SK-N-SH (cell line): ENCODE measurements around the gene TAS1R1. TPM values are rescaled to one million over a fixed set of nuclear protein-coding genes. Genes with fewer than 3 reads are reported as not detected.

Experiments used
- CTCF ChIA-PET: fragments of 300-600, 350-600 bp; formaldehyde crosslinking; extraction: SDS; loops from one replicate; lab custom pipeline; 2021; lab: Yijun Ruan, JAX
- POLR2A ChIA-PET: fragments of 350-600 bp; sonication (Branson Sonifier 250); formaldehyde crosslinking; extraction: SDS; loops from one replicate; lab custom pipeline; 2020; ENCODE audit warnings: antibody characterized with exemption, inconsistent platforms; lab: Yijun Ruan, JAX
- DNase-seq: peaks from one replicate; pipeline ENCODE4 v3.0.0; 2012
- H2AFZ ChIP-seq: fragments of 200-600 bp; sonication (generic); 2 replicates; pipeline ENCODE4 v1.8.1; 2016; ENCODE audit warnings: antibody characterized with exemption, mild to moderate bottlenecking, low read depth
- H3F3A ChIP-seq: fragments of 200-600 bp; sonication (generic); replicated peaks from 2 replicates; pipeline ENCODE3; 2016; ENCODE audit warnings: antibody characterized with exemption, mild to moderate bottlenecking; ENCODE audit not compliant: insufficient read depth
- H3K27ac ChIP-seq, 2 experiments: fragments of 200-500 bp in 1 of 2; fragments of 200-600 bp in 1 of 2; sonication (Bioruptor generic) in 1 of 2; sonication (generic), shearing (Covaris generic) in 1 of 2; 2 replicates each; pipeline versions ENCODE4 v1.5.1 to v1.6.1; 2014 to 2016; ENCODE audit warnings: low read depth in 2 of 2, inconsistent platforms in 1 of 2, low read length in 1 of 2, mild to moderate bottlenecking in 1 of 2, mixed read lengths in 1 of 2
- H3K27me3 ChIP-seq: fragments of 200-600 bp; sonication (generic), shearing (Covaris generic); 2 replicates; pipeline ENCODE4 v1.6.1; 2016; ENCODE audit warnings: mixed run types; ENCODE audit not compliant: insufficient read depth
- H3K36me3 ChIP-seq, 2 experiments: fragments of 200-500 bp in 1 of 2; fragments of 200-600 bp in 1 of 2; sonication (Bioruptor generic) in 1 of 2; sonication (generic) in 1 of 2; replicated peaks in 1 of 2; 2 replicates each; pipeline versions ENCODE3 to v1.5.1; 2014 to 2016; ENCODE audit warnings: low read length in 1 of 2, mild to moderate bottlenecking in 1 of 2; ENCODE audit not compliant: insufficient read depth in 2 of 2, control insufficient read depth in 1 of 2
- H3K4me1 ChIP-seq, 2 experiments: fragments of 200-500 bp in 1 of 2; fragments of 200-600 bp in 1 of 2; sonication (Bioruptor generic) in 1 of 2; sonication (generic), shearing (Covaris generic) in 1 of 2; 2 replicates each; pipeline versions ENCODE4 v1.5.1 to v1.6.1; 2014 to 2016; ENCODE audit warnings: low read depth in 1 of 2, low read length in 1 of 2, mixed run types in 1 of 2; ENCODE audit not compliant: insufficient read depth in 2 of 2, control insufficient read depth in 1 of 2
- H3K4me2 ChIP-seq: fragments of 200-600 bp; sonication (generic), shearing (Covaris generic); 2 replicates; pipeline ENCODE4 v1.6.1; 2017; ENCODE audit warnings: mixed run types
- H3K4me3 ChIP-seq, 2 experiments: fragments of 200-500 bp in 1 of 2; fragments of 200-600 bp in 1 of 2; sonication (Bioruptor generic) in 1 of 2; sonication (generic), shearing (Covaris generic) in 1 of 2; 2 replicates each; pipeline versions ENCODE4 v1.5.1 to v1.8.1; 2014 to 2016; ENCODE audit warnings: low read depth in 2 of 2, inconsistent platforms in 1 of 2, low read length in 1 of 2, mild to moderate bottlenecking in 1 of 2, mixed read lengths in 1 of 2, moderate library complexity in 1 of 2
- H3K79me2 ChIP-seq: fragments of 200-600 bp; sonication (generic); 2 replicates; pipeline ENCODE4 v1.8.1; 2017; ENCODE audit warnings: mild to moderate bottlenecking; ENCODE audit not compliant: insufficient read depth
- H3K9ac ChIP-seq: fragments of 200-600 bp; sonication (generic); 2 replicates; pipeline ENCODE4 v1.6.1; 2017; ENCODE audit warnings: mixed run types
- H3K9me2 ChIP-seq: fragments of 200-600 bp; sonication (generic); 2 replicates; pipeline ENCODE4 v1.6.1; 2017; ENCODE audit warnings: mixed run types
- H3K9me3 ChIP-seq: fragments of 200-600 bp; sonication (generic); 2 replicates; pipeline ENCODE4 v1.6.1; 2017; ENCODE audit warnings: mixed run types, mild to moderate bottlenecking, moderate library complexity
- H4K20me1 ChIP-seq: fragments of 200-600 bp; sonication (generic); 2 replicates; pipeline ENCODE4 v1.6.1; 2017; ENCODE audit warnings: mild to moderate bottlenecking, mixed run types; ENCODE audit not compliant: insufficient read depth
- CHD2 ChIP-seq: fragments of 150-350 bp; IDR thresholded peaks from 2 replicates; pipeline ENCODE4 v1.6.1; 2018; ENCODE audit warnings: low read length; ENCODE audit not compliant: partially characterized antibody
- CTCF ChIP-seq: fragments of 200-600 bp; sonication (generic); IDR thresholded peaks from 2 replicates; pipeline ENCODE4 v1.6.1; 2017; ENCODE audit warnings: antibody characterized with exemption, mild to moderate bottlenecking, moderate library complexity
- GATA2 ChIP-seq: sonication (generic); formaldehyde crosslinking; IDR thresholded peaks from 2 replicates; pipeline ENCODE4 v1.5.0; 2020; ENCODE audit warnings: mild to moderate bottlenecking, missing genetic modification reagents
- IRF3 ChIP-seq: fragments of 150-350 bp; IDR thresholded peaks from 2 replicates; pipeline ENCODE4 v1.6.1; 2016; ENCODE audit warnings: mild to moderate bottlenecking, low read depth, low read length
- MAX ChIP-seq: IDR thresholded peaks from 2 replicates; pipeline ENCODE4 v1.4.0; 2012; ENCODE audit warnings: low read depth
- RCOR1 ChIP-seq: fragments of 150-350 bp; IDR thresholded peaks from 2 replicates; pipeline ENCODE4 v1.6.1; 2017; ENCODE audit warnings: antibody characterized with exemption, low read length
- SIN3A ChIP-seq: IDR thresholded peaks from 2 replicates; pipeline ENCODE4 v1.6.1; 2012; ENCODE audit warnings: low read depth, mild to moderate bottlenecking, low read length, moderate library complexity, borderline replicate concordance
- TAF1 ChIP-seq: IDR thresholded peaks from 2 replicates; pipeline ENCODE4 v1.6.1; 2012; ENCODE audit warnings: low read depth, mild to moderate bottlenecking, low read length, moderate library complexity, borderline replicate concordance
- TCF12 ChIP-seq: IDR thresholded peaks from 2 replicates; pipeline ENCODE4 v1.4.0; 2012
- USF2 ChIP-seq: fragments of 150-350 bp; IDR thresholded peaks from 2 replicates; pipeline ENCODE4 v1.6.1; 2017; ENCODE audit warnings: antibody characterized with exemption, low read length, low read depth, borderline replicate concordance
- YY1 ChIP-seq: IDR thresholded peaks from 2 replicates; pipeline ENCODE4 v1.4.0; 2012; ENCODE audit warnings: low read depth, mild to moderate bottlenecking
- ZBTB33 ChIP-seq: IDR thresholded peaks from 2 replicates; pipeline ENCODE4 v1.4.0; 2012; ENCODE audit warnings: low read depth, borderline replicate concordance
- WGBS: methylation state at CpG from one replicate; pipeline ENCODE4 v1.1.6; 2017; ENCODE audit warnings: low lambda C conversion rate; 5-methylcytosine and 5-hydroxymethylcytosine counted together
- polyA plus RNA-seq, 3 experiments: library from polyadenylated mRNA; depleted of rRNA; stranded (reverse); fragments of >200 nt; gene quantifications; 2 replicates each; pipeline ENCODE4 v1.2.3, GENCODE V29; 2012

The TAS1R1 gene
- polyA plus RNA-seq, 1 of the 3 experiments (the other 2 are of a cell fraction) = not detected

GRCh38 chr1:6511056-6511455 is 44.1 kb upstream of the TAS1R1 start:
- no peaks in the 10 kb centered on the region for H3K79me2 ChIP-seq
- peaks cover 5% of the 10 kb centered on the region for H3F3A ChIP-seq
- peak; percentile 78 for DNase-seq
- H3K27ac ChIP-seq = peak overlapping the region in 1 of 2 experiments; percentile 93; a peak in 2 of 4 replicates
- no peak overlapping the region for H3K4me2 ChIP-seq
- H3K9ac ChIP-seq = no peak overlapping the region
- H3K4me1 ChIP-seq = peaks cover 0 to 80% of the 10 kb centered on the region in 2 experiments; a peak in 3 of 4 replicates
- H4K20me1 ChIP-seq = no peaks in the 10 kb centered on the region
- POLR2A ChIA-PET = interaction anchor here (0.6 to 1.3 kb wide), 3 partner anchors 13 to 452 kb away, joined by 3 read pairs; no protein-coding TSS in a partner anchor
- H2AFZ ChIP-seq = no peak overlapping the region
- whole genome bisulfite sequencing = 72% methylated on average over 5 of the region's 6 CpGs
- no peaks in the 10 kb centered on the region for H3K36me3 ChIP-seq
- H3K27me3 ChIP-seq = no peaks in the 10 kb centered on the region
- CTCF ChIA-PET = interaction anchor here (1.0 to 17.4 kb wide), 4 partner anchors 8 to 44 kb away, joined by 4 to 211 read pairs (median 6); partner anchors contain the start of genes NOL9, PLEKHG5 and TAS1R1
- no peaks in the 10 kb centered on the region for H3K9me3 ChIP-seq
- H3K4me3 ChIP-seq = no peak overlapping the region
- no peak for TF ChIP-seq CTCF
- no peak for TF ChIP-seq SIN3A
- no peak for TF ChIP-seq TAF1
- TF ChIP-seq YY1 = no peak
- TF ChIP-seq CHD2 = peak; percentile 66
- peak; percentile 83 for TF ChIP-seq GATA2
- no peak for TF ChIP-seq IRF3
- TF ChIP-seq MAX = no peak
- no peak for TF ChIP-seq USF2
- TF ChIP-seq TCF12 = no peak
- TF ChIP-seq ZBTB33 = no peak
- TF ChIP-seq RCOR1 = 0 out of 2 replicates have a peak, but pooled peaks have one; percentile 21
- no peaks in the 10 kb centered on the region for H3K9me2 ChIP-seq
